ENCODE data around the gene MKS1.

MKS1 gene

DNA sequence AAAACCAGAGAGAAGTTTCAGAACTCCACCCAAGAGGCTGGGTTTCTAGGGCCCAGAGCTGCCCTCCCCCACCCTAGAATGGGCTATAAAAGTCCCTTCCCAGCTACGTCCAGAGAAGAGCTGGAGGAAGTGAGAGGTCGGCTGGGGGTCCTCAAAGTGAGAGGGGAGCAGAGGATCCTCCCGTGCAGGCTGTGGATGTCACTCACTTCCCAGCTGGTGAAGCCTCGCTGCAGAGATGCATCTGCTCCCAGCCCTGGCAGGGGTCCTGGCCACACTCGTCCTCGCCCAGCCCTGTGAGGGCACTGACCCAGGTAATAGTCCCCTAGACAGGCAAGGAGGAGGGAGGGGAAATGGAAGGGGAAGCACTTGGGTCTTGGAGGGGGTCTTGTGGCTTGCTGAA, 26.4 kb downstream of the MKS1 start, which contains the start of gene EPX:
Gene EPX (plus strand): TSS at position 115 of the 400 bp plus-strand sequence. CDS start 121 bp downstream, at position 236.
- DNase-seq (ENCODE audit: low spot score) = no peak
- Histone ChIP-seq H3K4me3 (no peak within 1 kb of the TSS), H3K27ac (no peak within 1 kb of the TSS)
- TF ChIP-seq, protein P1, sequence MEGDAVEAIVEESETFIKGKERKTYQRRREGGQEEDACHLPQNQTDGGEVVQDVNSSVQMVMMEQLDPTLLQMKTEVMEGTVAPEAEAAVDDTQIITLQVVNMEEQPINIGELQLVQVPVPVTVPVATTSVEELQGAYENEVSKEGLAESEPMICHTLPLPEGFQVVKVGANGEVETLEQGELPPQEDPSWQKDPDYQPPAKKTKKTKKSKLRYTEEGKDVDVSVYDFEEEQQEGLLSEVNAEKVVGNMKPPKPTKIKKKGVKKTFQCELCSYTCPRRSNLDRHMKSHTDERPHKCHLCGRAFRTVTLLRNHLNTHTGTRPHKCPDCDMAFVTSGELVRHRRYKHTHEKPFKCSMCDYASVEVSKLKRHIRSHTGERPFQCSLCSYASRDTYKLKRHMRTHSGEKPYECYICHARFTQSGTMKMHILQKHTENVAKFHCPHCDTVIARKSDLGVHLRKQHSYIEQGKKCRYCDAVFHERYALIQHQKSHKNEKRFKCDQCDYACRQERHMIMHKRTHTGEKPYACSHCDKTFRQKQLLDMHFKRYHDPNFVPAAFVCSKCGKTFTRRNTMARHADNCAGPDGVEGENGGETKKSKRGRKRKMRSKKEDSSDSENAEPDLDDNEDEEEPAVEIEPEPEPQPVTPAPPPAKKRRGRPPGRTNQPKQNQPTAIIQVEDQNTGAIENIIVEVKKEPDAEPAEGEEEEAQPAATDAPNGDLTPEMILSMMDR (IDR thresholded peaks at IDR 0.05) = no peak

DNA sequence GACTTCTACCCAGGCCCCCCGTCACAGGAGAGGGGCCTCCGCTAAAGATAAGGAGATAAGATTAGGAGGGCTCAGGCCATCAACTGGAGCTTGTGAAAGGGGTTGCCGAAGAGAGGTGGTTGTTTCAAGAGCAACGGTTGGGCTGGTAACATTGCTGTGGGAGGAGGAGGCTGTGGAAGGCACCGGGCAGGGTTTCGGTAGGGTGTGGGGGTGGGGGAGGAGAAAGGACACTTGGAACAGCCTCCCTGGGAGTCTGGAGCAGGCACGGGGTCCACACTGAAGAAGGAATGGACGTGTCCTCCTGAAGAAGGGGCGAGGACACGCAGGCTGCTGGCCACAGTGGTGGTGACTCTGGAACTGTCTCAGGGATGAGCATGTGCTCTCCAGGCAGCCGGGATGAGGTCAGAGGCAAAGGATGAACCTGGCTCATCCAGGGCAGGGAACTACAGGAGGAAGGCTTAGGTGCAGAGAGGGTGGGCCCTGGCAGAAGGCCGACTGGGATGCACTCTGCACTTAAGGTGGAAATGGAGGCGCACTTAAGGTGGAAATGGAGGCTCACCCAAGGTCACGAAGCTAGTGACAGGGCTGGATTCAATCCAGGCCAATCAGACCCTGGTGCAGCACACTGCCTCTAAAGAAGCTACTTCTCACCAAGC, 27.7 kb downstream of the MKS1 start:
- H3K27ac ChIP-seq = no peak overlapping the region
- TF ChIP-seq, protein P1 (IDR thresholded peaks at IDR 0.05) = no peak
- DNase-seq (ENCODE audit: low spot score) = no peak
- H3K4me3 ChIP-seq = no peak overlapping the region

DNA sequence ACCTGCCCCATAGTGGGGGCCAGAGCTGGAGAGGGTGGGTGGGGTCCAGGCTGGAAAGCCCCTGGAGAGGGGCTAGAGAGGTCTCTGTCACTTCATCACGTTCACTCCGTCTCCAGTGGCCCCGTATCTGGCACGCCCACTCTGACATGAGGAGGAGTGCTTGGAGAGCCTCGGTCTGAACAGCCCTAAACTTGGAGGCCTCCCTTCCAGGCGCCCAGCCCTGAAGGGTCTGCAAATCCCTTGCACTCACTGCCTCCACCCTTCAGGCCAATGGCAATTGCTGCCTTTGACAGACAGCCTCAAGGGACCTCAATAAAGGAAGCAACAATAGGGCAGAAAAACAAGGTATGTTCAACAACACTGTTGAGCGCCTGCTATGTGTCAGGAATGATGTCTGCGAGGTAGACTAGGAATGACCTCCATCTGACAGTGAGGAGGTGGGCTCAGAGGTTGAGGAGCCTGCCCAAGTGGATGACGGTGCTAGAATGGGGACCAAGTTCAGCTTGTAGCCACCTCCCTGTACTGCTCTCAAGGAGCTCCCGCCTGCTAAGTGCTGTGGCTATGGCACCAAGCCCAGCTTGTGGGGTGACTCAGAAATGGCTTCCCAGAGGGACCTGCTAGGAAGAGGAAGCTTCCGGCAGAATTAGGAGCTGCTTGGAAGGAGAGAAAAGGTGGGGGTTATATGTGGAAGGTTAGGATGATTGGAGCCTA, 29.5 kb downstream of the MKS1 start:
- Histone ChIP-seq H3K4me3 (no peak overlapping the region), H3K27ac (no peak overlapping the region)
- no peak for DNase-seq (ENCODE audit: low spot score)
- TF ChIP-seq, protein P1 (IDR thresholded peaks at IDR 0.05) = no peak

DNA sequence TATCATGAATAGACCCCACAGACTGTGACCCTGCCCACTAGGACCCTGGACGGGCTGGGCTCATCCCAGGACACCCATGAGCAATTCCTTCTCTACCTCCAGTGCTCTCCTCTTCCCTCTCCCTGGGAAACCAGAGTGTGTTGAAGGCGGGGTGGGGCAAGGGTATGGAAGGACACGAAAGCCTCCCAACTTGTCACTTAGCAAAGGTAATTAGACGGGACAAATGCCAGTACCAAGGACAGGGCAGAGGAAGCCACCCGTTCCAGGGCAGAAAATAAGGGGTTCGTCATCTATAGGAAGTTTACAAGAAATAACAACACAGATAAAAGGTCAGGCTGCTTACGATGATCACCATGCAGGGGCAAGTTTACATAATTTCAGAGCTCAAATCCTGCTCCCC, 31.4 kb downstream of the MKS1 start:
- DNase-seq (ENCODE audit: low spot score) = no peak
- Histone ChIP-seq H3K27ac (no peak overlapping the region), H3K4me3 (no peak overlapping the region)
- TF ChIP-seq, protein P1 (IDR thresholded peaks at IDR 0.05) = no peak

DNA sequence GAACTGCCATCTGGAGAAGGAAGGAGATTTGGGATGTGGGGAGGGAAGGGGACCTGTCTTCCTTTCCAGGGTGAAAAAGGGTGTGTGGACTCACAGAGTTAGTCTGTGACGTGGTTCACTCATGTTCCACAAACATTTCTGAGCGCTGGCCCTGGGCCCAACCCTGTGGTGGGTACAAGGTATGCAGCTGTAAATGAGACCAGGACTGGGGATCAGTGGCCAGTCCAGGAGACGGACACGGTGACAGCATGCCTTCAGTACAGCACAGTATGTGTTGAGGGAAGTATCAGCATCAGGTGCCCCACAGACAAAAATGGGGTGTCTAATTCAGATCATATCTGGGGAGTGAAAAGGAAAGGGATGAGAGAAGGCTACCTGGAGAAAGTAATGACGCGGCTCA, 32.0 kb downstream of the MKS1 start:
- Histone ChIP-seq H3K4me3 (no peak overlapping the region), H3K27ac (no peak overlapping the region)
- TF ChIP-seq, protein P1 (IDR thresholded peaks at IDR 0.05) = no peak
- DNase-seq (ENCODE audit: low spot score) = no peak

DNA sequence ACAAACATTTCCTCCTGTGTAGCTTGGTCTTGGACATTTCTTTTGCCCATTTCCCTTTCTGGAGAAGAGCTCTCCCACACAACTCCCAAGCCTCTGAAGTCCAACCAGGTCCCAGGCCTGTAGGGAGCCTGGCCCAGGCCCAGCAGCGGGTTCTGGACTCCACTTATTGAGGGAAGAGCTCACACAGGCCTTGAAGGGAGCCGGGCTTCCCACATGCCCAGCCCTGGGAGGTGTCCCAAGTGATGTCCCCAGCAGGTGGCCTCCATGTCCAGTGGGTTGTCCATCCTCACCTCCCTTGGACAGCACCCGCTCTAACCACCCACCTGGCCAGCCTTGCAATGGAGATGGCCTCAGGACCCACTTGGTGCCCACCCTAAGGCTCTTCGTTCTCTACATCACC, 32.5 kb downstream of the MKS1 start:
- DNase-seq (ENCODE audit: low spot score) = no peak
- no peak overlapping the region for H3K27ac ChIP-seq
- H3K4me3 ChIP-seq = no peak overlapping the region
- TF ChIP-seq, protein P1 (IDR thresholded peaks at IDR 0.05) = no peak
